ENCODE results near the gene ATP8A2. TPM values are rescaled to one million over a fixed set of nuclear protein-coding genes. Genes with fewer than 3 reads are reported as not detected.
A peak's percentile ranks its signal among the peaks of the same experiment; 100 is the strongest.
"Not testable (repeated sequence)": the region's sequence is repeated elsewhere in the genome, so short reads cannot be mapped to it uniquely, and the experiment has no call there.

ATP8A2 gene
- total RNA-seq, 1 experiment from 2014 or later: not detected

DNA sequence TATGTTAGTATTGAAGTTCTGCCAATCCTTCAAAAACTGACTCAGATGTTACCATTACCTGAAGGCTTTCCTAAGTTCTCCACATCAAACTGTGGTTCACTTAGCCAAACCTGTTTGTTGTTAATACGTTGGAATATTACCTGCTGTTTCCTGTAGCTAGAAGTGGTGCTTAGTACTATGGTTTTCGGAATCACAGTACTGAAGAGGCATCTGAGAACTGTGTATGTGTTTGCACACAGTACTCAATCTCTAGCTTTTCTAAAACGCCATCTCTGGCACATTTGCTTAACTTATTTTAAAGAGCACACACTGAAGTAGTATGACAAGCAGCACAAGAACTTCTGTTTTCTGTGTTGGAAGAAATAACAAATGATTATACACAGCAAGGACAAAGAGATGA is 431.9 kb downstream of the ATP8A2 start:
- in situ Hi-C loops (cut with HindIII; ENCODE audit: low sequenced_read_pairs): no loop called here
- peak; percentile 48 for DNase-seq (ENCODE audit: low spot score)

DNA sequence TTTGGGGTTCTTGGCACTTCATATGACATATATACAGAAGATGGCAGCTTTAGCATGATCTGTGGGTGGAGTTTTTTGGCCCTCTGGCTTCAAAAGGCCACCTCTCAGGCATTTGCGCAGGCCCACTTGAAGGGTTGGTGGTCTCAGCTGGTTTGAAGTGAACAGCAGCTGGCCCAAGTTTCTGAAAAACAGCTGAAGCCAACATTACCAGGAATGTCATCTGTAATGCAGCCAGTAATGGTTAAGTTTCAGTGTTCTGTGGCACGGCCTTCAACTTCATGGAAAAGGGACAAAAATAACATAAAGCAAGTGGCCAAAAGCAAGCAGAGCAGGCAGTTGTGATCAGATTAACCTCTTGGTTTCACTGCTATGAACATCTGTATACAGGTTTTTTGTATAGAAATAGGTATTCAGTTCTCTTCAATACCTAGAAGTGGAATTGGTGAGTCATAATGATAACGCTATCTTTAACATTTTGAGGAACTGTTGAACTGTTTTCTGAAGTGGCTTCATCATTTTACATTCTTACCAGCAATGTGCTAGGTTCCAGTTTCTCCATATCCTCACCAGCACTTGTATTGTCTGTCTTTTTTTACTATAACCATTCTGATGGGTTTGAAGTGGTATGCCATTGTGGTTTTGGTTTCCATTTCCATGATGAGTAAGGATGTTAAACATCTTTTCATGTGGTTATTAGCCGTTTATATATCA is 434.6 kb downstream of the ATP8A2 start:
- in situ Hi-C loops (cut with HindIII; ENCODE audit: low sequenced_read_pairs): no loop called here
- DNase-seq (ENCODE audit: low spot score): no peak

- in situ Hi-C loops (cut with HindIII; ENCODE audit: low sequenced_read_pairs): no loop called here
- DNase-seq (ENCODE audit: low spot score): no peak
Measured at GRCh38 chr13:25807562-25807961, 435.8 kb downstream of the ATP8A2 start.

DNA sequence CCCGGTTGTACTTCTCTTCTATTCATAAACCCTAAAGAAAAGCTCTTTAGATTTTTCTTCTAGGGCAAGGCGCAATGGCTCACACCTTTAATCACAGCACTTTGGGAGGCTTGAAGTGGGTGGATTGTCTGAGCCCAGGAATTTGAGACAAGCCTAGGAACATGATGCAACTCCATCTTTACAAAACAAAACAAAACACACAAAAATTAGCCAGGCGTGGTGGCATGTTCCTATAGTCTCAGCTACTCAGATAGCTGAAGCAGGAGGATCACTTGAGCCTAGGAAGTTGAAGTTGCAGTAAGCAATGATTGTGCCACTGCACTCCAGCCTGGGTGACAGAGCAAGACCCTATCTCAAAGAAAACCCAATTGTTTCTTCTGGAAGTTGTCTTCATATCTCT is 439.7 kb downstream of the ATP8A2 start:
- in situ Hi-C loops (cut with HindIII; ENCODE audit: low sequenced_read_pairs): no loop called here

GRCh38 chr13:25816239-25816638 is 444.5 kb downstream of the ATP8A2 start:
- in situ Hi-C loops (cut with HindIII; ENCODE audit: low sequenced_read_pairs): no loop called here

More for the DNA sequence above, 439.7 kb downstream of the ATP8A2 start:
- no peak for DNase-seq (ENCODE audit: low spot score)

DNA sequence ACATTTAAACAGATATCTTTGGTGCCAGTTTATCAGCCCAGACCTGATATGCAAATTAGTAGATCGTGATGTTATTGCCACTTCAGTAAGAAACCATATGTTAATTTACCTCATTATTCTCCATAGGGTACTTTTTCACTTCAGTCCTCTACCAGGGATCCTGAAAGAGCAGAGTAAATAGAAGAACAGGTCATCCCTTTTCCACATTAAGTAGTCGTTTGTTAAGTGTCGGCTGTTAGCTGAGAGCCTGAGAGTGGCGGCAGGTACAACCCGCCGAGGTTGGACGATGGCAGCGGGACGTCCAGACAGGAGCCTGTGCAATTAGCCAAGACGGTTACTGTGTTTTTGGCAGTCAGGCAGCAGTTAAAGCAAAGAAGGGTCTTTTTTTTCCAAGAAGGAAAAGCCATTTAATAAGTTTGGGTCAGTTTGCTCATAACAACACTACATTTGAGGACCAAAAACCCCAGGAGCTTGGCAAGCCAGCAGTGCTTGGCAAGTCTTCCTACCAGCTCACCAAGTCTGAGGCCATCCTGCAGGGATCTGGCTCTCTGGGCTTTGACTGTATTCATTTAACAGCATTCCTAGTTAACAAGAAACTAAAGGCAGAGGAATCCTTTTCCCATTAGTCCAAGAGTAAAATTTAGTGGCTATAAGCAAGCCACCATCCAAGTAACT is 448.2 kb downstream of the ATP8A2 start:
- peak; percentile 83 for DNase-seq (ENCODE audit: low spot score)
- in situ Hi-C loops (cut with HindIII; ENCODE audit: low sequenced_read_pairs): no loop called here

More at GRCh38 chr13:25816239-25816638, 444.5 kb downstream of the ATP8A2 start:
- no peak for DNase-seq (ENCODE audit: low spot score)

DNA sequence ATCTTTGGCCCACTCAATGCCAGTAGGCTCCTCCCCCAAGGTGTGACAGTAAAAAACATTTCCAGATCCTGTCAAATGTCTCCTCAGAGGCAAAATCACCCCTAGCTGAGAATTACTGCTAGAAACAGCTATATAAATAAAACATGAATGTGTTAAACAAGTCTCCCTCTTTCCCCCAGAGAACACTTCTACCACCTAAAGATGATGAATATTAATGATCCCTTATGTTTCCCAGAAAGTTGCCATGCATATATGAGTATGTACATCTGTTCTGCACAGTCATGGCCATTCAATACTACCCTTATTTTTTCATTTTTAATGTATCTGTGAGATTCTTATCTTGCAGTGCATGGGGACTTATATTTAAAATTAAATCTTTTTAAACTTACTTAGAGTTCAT is 450.0 kb downstream of the ATP8A2 start:
- in situ Hi-C loops (cut with HindIII; ENCODE audit: low sequenced_read_pairs): no loop called here

DNA sequence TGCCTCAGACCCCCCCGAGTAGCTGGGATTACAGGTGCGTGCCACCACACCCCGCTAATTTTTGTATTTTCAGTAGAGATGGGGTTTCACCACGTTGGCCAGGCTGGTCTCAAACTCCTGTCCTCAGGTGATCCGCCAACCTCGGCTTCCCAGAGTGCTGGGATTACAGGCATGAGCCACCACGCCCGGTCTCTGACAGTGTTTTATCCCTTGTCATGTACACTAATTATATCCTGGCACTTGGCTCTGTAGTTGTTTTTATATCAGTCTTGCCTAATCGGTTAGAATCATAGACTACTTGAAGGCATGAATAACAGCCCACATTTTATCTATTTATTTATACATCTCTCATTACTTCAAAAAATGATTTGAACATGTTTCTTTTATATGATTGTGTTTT is 455.4 kb downstream of the ATP8A2 start:
- in situ Hi-C loops (cut with HindIII; ENCODE audit: low sequenced_read_pairs); DNase-seq (ENCODE audit: low spot score): not testable (repeated sequence)

More for the DNA sequence above, 450.0 kb downstream of the ATP8A2 start:
- DNase-seq (ENCODE audit: low spot score): no peak

GRCh38 chr13:25827831-25828465 is 456.2 kb downstream of the ATP8A2 start:
- in situ Hi-C loops (cut with HindIII; ENCODE audit: low sequenced_read_pairs): no loop called here
- DNase-seq (ENCODE audit: low spot score): no peak

DNA sequence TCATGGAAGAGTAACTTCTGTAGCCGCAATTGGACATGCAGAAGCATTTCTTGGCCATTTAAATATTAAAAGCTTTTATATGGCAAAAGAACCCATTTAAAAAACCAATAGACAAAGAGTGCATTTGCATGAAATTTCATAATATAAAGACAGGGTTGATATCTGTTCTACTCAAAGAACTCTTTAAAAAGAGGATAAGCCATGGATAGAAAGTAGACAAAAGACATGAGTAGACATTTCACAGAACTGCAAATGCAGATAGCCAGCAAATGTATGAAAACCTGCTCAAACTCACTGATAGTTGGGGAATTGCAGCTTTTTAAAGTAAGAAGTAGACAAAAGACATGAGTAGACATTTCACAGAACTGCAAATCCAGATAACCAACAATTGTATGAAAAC is 462.0 kb downstream of the ATP8A2 start:
- in situ Hi-C loops (cut with HindIII; ENCODE audit: low sequenced_read_pairs): no loop called here
- no peak for DNase-seq (ENCODE audit: low spot score)

GRCh38 chr13:25836574-25837336 is 465.0 kb downstream of the ATP8A2 start:
- in situ Hi-C loops (cut with HindIII; ENCODE audit: low sequenced_read_pairs): no loop called here
- DNase-seq (ENCODE audit: low spot score): no peak

GRCh38 chr13:25839371-25839770 is 467.6 kb downstream of the ATP8A2 start:
- no peak for DNase-seq (ENCODE audit: low spot score)
- in situ Hi-C loops (cut with HindIII; ENCODE audit: low sequenced_read_pairs): no loop called here

DNA sequence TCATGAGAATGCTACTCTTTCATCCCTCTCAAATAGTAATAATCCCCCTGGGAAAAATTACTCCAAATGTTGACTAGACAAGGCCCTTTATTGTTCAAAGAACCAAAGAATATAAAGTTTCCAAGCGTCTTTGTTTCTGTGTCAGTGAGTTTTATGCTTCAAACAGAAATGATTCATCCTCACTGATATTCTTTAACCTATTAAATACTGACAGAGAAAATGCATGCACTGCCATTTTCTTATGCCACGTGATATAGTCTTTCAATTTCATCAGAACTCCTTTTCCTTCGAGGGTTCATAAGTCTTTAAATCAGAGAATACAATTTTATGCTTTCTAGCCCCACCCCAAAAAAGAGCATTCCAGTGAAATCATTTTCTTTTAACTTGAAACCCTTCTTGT is 468.5 kb downstream of the ATP8A2 start:
- no peak for DNase-seq (ENCODE audit: low spot score)
- in situ Hi-C loops (cut with HindIII; ENCODE audit: low sequenced_read_pairs): no loop called here

- in situ Hi-C loops (cut with HindIII; ENCODE audit: low sequenced_read_pairs): no loop called here
- no peak for DNase-seq (ENCODE audit: low spot score)
Measured at GRCh38 chr13:25840931-25841330, 469.2 kb downstream of the ATP8A2 start.

DNA sequence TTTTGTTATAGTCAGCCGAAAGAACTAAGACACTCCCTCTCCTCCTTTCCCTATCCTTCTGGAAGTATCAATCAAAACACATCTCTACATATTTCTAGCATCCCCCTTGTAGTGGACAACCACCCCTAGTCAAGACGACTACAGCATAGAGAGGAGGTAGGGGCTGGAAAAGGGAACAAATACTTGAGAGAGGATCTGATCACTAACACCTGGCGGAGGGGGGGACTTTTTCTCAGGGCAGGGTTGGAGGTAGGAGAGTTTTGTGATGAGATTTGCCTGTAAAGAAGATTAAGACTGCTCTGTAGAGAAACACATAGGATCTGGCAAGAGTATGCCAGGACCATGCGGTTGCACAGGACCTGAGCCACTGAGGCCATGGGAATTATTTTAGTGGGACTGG is 471.9 kb downstream of the ATP8A2 start:
- no peak for DNase-seq (ENCODE audit: low spot score)

GRCh38 chr13:25844559-25845434 is 473.0 kb downstream of the ATP8A2 start:
- in situ Hi-C loops (cut with HindIII; ENCODE audit: low sequenced_read_pairs): no loop called here
- DNase-seq (ENCODE audit: low spot score): no peak

More for the DNA sequence above, 471.9 kb downstream of the ATP8A2 start:
- in situ Hi-C loops (cut with HindIII; ENCODE audit: low sequenced_read_pairs): no loop called here

GRCh38 chr13:25846222-25846984 is 474.6 kb downstream of the ATP8A2 start:
- no peak for DNase-seq (ENCODE audit: low spot score)
- in situ Hi-C loops (cut with HindIII; ENCODE audit: low sequenced_read_pairs): no loop called here

- in situ Hi-C loops (cut with HindIII; ENCODE audit: low sequenced_read_pairs): no loop called here
- DNase-seq (ENCODE audit: low spot score): no peak
Measured at GRCh38 chr13:25847145-25847544, 475.4 kb downstream of the ATP8A2 start.
